ENCODE data around the gene MTREX.

MTREX gene

DNA sequence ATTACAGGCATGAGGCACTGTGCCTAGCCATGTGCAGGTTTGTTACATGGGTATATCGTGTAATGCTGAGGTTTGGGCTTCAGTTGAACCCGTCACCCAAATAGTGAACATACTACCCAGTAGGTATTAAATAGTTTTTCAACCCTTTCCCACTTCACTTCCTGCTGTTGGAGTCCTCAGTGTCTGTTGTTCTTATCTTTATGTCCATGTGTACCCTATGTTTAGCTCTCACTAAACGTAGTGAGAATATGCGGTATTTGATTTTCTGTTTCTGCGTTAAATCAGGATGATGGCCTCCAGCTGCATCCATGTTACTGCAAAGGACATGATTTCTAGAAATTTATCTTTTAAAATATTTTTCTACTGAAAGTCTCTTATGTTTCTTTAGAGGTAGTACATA lies 17.8 kb downstream of the MTREX start:
- no peak for DNase-seq

- peak; percentile 21 for DNase-seq
Measured at GRCh38 chr5:55327281-55327680, 19.5 kb downstream of the MTREX start.

DNA sequence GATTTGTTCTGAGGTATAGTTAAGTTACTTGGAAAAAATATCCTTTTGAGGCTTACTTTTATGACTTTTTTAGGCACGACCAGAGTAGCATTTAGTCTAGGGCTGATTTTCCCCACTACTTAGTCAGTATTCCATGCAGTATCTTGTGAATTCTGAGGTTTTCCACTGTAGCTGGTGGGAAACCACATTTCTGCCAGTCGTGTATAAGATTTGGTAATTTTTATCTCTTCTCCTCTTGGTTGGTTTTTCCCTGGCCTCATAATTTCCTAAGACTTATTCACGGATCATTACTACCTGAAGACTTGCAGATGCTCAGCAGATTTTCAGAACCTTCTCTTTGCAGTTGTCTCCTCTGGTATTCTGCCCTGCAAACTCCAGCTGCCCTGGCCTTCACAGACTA lies 23.5 kb downstream of the MTREX start:
- DNase-seq = no peak

- DNase-seq = no peak
Measured at GRCh38 chr5:55333017-55333416, 25.2 kb downstream of the MTREX start.

DNA sequence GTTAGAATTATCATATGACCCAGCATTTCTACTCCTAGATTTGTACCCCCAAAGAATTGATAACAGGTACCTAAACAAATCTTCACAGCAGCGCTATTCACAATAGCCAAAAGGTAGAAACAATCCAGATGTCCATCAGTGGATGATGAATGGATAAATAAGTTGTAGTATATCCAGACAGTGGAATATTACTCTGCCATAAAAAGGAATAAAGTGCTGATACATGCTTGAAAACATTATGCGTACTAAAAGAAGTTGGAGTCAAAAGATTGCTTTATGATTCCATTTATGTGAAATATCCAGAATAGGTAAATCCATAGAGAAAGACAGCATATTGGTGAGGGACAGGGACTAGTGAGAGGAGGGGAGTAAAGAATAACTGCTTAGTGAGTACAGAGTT lies 26.0 kb downstream of the MTREX start:
- DNase-seq = no peak

DNA sequence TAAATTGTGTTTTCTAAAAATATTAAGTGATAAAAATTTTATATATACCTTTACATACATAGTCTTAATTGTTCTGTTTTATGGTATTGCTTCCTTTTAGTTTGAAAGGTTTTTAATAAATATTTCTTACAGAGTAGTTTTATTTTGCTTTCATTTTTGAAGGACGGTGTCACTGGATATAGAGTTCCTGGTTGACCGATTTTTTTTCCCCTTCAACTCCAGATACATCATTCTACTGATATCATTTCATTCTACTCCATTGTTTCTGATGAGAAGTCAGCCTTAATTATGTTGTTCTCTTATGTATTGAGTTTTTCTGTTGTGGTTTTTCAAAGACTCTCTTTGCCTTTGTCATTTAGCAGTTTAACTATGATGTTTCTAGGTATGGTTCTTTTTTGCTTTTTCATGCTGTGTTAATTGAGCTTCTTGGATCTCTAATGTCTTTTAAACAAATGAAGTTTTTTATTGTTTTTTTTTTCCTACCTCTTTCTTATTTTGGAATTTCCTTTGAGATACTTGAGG lies 30.4 kb downstream of the MTREX start:
- no peak for DNase-seq

DNA sequence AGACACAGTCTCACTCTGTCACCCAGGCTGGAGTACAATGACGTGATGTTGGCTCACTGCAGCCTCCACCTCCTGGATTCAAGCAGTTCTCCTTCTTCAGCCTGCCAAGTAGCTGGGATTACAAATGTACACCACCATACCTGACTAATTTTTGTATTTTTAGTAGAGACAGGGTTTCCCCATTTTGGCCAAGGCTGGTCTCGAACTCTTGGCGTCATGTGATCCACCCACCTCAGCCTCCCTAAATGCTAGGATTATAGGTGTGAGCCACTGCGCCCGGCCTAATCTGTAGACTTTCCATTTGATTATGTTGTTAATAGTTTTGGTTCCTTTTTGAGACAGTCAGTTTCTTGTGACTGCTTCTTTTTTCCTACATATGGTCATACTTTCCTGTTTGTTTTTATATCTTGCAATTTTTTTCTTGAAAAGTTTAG lies 31.0 kb downstream of the MTREX start:
- DNase-seq = no peak

DNA sequence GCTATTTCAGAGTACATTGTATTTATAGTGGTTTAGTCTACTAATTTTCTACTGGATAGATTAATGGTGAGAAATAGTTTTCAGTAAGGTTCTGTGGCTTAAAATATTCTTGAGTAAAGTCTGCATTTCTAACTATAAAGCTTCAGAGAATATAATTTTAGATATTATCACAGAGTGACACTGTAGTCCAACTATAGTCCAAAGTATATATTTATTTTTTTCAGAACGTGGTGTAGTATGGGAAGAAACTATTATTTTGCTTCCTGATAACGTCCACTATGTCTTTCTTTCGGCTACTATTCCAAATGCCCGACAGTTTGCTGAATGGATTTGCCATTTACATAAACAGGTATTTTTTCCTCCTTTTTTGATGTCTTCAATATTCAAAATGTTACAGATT lies 35.3 kb downstream of the MTREX start:
- no peak for DNase-seq

GRCh38 chr5:55343609-55344008 lies 35.8 kb downstream of the MTREX start:
- no peak for DNase-seq

DNA sequence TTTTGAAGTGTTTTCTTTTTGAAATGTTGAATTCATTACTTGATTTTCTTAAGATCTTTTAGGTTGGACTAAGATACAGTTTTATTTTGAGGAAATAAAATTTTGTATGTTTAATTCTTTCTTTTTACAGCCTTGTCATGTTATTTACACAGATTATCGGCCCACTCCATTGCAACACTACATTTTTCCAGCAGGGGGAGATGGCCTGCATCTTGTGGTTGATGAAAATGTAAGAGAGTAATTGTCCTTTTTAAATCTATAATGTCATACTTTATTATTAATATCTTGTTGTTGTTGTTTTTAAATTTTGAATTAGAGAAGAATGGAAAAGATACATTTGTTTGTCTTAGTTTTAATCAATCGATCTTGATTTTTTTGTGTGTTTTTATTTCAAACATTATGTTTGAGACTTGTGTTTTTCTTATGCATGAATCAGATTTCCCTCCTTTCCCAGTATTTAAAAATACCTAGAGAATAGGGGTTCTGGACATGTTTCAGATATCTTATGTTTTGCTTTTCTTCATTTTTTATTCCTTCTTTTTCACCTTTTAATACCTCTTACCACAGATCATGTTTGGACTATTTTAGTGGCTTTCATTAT lies 36.7 kb downstream of the MTREX start:
- peak; percentile 53 for DNase-seq

DNA sequence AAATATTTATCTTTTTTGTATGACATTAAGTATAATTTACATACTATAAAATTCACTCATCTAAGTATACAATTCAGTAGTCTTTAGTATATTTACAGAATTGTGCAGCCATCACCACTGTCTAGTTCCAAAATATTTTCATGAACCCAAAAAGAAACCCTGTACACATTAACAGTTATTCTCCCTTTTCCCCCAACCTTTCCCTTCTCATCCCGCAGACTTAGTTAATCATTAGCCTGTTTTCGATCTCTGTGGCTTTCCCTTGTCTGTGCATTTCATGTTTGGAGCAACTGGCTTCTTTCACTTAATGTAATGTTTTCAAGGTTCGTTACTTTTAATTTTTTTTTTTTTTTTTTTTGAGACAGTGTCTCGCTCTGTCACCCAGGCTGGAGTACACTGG lies 37.5 kb downstream of the MTREX start:
- no peak for DNase-seq

- DNase-seq = no peak
Measured at GRCh38 chr5:55347786-55348185, 40.0 kb downstream of the MTREX start.

DNA sequence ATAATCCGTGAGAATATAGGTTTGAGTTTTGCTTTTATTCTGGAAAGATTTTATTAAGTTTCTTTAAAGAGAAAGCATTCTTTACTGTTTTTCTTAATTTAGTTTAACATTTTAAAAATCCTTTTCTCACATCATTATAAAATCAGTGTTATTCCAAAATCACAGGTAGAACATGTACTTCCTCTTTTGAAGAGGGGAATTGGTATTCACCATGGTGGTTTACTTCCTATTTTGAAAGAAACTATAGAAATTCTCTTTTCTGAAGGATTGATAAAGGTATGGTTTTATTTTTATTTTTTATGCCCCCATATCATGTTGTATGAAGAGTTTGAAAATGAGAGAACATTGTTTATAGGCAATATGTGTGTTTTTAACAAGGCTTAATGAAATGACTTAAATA lies 43.0 kb downstream of the MTREX start:
- DNase-seq = no peak

- DNase-seq = no peak
Measured at GRCh38 chr5:55356896-55357295, 49.1 kb downstream of the MTREX start.

- peak; percentile 4 for DNase-seq
Measured at GRCh38 chr5:55360190-55360589, 52.4 kb downstream of the MTREX start.

DNA sequence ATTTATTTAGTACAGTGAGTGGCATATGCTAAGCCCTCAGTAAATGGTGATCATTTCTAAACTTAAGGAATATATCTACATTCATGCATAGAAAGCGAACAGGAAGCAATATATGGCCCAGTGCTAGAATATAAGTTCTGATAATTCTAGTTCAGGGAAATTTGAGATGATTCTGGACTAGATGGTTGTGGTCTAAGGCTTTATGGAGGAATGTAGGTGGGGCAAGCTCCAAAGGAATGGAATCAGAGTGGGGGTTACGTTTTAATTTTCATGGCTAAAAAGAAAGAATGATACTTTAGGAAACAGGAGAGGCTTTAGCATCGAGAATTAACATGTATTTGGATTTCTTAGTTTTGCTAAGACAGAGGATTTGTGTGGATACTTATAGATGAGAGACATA lies 56.1 kb downstream of the MTREX start:
- DNase-seq = peak; percentile 56

GRCh38 chr5:55364537-55365055 lies 56.8 kb downstream of the MTREX start:
- no peak for DNase-seq

GRCh38 chr5:55370291-55370925 lies 62.6 kb downstream of the MTREX start:
- no peak for DNase-seq

GRCh38 chr5:55371145-55371544 lies 63.4 kb downstream of the MTREX start:
- no peak for DNase-seq

DNA sequence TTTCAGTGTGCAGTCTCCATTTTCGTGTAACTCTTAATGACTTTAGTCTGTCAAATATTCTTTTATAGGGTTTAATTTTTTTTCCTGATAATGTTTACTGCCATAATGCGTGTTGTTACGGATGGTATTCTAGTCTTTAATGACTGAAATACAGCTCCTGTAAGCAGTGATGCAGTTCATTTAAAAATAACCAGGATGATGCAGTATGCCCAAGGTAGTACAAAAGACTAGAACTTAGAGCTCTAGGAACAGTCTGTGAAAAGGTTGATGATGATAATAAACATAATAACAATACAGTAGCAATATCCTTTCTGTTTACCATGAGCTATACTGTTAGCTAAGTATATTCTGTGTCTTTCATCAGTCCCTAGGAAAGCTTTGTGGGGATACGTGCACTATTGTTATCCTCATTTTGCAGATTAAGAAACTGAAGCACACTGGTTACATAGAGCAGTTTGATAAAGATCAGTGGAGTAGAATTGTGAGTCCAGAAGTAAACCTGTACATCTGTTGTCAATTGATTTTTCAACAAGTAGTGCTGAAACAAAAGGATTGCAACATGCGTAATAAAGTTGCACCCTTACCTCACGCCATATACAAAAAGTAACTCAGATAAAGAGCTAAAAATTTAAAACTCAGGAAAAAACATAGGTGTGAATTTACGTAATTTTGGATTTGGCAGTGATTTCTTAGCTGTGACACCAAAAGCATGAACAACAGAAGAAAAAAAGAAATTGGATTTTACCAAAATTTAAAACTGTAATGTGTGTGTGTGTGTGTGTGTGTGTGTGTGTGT lies 64.5 kb downstream of the MTREX start:
- no peak for DNase-seq

- no peak for DNase-seq
Measured at GRCh38 chr5:55377810-55378209, 70.0 kb downstream of the MTREX start.

- DNase-seq = no peak
Measured at GRCh38 chr5:55383254-55383653, 75.5 kb downstream of the MTREX start.

- DNase-seq = no peak
Measured at GRCh38 chr5:55384072-55384471, 76.3 kb downstream of the MTREX start.

DNA sequence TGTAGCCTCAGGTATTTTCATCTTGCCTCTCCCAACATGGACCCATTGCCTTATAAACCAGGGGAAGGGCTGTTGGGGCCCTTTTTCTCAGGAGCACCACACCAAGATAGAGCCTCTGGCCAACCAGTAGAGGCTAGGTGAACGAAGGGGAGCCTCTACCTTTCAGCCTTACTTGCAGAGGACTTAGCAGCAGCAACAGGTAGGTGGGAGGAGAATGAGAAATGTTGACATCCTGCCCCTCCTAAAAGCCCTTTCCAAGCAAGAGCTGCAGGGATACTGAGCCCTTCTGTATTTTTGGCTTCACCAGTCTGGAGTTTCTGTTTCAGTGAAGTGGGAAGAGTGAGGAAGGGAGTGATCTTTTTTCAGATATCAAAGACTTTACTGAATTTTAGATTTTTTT lies 77.4 kb downstream of the MTREX start:
- DNase-seq = no peak
